HG03565 (cell line): ENCODE results near the gene GATA6.
"Not testable (repeated sequence)": the region's sequence is repeated elsewhere in the genome, so short reads cannot be mapped to it uniquely, and the experiment has no call there.

Source experiments
- ATAC-seq: cut with Tn5 transposase; IDR thresholded peaks from one replicate; pipeline ENCODE4 v1.9.1; 2021; ENCODE audit warnings: mild to moderate bottlenecking, moderate library complexity; ENCODE audit not compliant: unreplicated experiment

Gene GATA6

DNA sequence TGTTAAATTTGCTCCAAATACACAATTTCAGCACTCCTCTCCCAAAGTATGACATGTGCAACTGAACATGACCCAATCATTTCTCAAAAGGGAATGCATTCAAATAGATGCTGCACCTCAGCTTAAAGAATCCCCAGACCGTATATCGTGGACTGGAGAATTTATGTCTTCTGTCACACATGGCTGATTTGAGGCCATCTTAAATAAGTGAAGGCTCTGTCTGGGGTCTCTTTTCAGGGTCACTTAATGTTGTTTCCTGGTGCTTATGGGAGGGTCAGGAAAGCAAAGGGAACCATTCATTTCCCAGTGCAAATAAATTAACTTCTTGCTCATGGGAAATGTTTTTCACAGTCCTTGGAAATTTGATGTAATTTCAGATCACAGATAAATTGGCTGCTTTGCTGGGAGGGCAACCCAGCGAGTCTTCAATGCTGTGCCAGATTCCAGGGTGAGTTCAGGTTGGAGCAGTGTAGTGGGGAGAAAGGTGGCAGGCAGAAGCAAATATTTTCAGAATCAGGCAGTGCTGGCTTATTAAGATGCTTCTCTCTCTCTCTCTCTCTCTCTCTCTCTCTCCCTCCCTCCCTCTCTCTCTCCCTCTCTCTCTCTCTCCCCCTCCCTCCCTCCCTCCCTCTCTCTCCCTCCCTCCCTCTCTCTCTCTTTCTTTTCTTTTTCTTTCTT, 34.3 kb downstream of the GATA6 start:
- no peak for ATAC-seq

- no peak for ATAC-seq
These were observed 34.8 kb downstream of the GATA6 start for GRCh38 chr18:22204214-22204536.

GRCh38 chr18:22204996-22205395, 35.6 kb downstream of the GATA6 start:
- no peak for ATAC-seq

DNA sequence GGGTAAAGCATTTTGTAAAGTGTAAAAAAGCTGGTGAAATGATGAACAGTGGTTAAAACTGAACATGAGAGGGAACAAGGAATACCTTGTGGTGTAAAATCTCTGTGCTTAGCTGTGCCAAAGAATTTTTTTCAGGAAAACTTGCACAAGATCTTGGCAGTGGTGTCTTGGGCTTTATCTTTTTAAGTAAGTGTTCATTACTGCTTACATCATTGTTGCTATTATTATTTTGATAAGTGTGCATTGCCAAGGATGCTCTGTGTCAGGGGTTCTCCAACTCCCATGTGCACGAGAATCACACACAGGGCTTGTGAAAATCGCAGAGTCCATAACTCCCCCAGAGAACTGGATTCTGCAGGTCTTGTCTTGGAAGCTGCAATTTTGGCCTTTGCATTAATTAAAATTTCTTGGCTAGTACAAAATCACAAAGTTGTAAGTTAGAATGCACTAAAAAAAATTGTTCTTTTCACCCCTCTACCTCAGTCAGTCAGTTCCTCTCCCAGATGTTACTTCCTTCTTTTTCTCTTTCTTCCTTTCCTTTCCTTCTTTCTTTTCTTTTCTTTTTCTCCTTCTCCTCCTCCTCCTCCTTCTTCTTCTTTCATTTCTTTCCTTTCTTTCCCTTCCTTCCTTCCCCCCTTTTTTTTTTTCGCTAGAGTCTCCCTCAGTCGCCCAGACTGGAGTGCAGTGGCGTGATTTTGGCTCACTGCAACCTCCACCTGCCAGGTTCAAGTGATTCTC, 37.8 kb downstream of the GATA6 start:
- no peak for ATAC-seq

DNA sequence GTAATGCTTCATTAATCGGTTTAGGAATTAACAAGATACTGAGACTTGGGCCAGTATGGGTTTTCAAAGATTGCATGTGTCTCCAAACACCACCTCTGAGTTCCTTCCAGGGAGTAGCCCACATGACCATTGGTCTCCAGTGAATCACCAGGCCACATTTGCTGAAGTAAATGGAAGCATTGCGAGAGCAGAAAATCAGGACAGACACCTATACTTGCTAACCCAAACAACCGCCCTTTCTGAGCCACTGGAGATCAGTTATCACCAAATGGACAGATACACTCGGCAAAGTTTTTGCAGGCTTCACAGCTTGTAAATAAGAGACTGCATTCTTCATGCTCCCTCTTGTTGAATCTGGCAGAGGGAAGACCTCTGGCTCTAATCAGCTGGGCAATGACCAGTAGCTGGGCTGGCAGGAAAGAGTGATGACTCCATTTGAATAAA, 40.9 kb downstream of the GATA6 start:
- ATAC-seq, result no peak

DNA sequence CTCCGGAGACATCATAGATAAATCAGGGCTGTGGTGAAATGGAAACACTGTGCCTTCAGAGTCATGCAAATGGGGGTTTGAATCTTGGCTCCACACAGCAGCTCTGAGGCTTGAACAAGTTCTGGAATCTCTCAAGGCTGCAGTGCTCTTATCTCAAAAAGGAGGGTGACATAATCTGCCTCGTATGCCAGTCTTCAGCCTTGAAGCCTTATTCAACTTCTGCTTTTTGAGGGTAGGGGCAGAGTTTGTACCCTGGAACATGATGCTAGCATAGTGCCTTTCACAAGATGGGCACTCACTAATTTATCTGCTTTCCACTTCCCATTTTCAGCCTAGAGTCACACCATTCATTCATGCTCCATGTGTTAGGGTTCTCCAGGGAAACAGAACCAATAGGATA, 42.3 kb downstream of the GATA6 start:
- no peak for ATAC-seq

GRCh38 chr18:22213333-22213973, 44.1 kb downstream of the GATA6 start:
- ATAC-seq, result no peak

DNA sequence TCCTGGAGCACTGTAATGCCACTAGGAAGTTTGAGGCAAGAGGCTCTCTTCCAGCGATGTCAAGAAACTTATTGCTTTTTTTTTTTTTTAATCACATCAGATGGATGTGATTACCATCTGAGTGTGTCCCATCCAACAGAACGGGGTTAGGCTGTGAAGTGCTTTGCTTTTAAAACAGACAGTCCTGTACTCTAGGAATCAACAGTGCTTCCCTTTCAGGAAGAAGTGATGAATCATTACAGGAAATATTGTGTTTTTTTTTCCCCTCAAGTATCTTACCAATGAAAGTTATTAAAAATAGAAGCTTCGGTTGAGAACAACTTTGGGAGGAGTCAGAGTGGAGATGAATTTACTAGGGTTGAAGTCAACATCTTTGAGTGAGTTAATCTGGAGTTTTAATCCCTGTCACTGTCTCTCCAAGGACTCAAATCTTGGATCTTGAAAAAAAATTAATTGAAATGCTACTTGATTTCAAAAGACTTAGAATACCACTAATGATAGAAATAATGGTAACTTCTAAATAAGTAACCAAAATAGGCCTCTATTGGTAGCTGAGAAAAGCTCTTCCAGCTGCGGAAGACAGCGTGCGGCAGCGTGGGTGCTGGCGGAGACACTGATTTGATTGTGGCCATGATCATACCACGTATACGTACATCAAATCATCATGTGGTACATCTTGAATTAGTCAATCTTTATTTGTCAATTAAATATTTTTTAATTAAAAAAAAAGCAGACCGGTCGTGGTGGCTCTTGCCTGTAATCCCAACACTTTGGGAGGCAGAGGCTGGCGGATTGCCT, 45.5 kb downstream of the GATA6 start:
- no peak for ATAC-seq

GRCh38 chr18:22218835-22219234, 49.4 kb downstream of the GATA6 start:
- no peak for ATAC-seq

- no peak for ATAC-seq
These were observed 50.4 kb downstream of the GATA6 start for GRCh38 chr18:22219568-22220355.

- not testable (repeated sequence) for ATAC-seq
These were observed 51.2 kb downstream of the GATA6 start for GRCh38 chr18:22220585-22220984.

- ATAC-seq, result no peak
These were observed 52.0 kb downstream of the GATA6 start for GRCh38 chr18:22221350-22221749.

DNA sequence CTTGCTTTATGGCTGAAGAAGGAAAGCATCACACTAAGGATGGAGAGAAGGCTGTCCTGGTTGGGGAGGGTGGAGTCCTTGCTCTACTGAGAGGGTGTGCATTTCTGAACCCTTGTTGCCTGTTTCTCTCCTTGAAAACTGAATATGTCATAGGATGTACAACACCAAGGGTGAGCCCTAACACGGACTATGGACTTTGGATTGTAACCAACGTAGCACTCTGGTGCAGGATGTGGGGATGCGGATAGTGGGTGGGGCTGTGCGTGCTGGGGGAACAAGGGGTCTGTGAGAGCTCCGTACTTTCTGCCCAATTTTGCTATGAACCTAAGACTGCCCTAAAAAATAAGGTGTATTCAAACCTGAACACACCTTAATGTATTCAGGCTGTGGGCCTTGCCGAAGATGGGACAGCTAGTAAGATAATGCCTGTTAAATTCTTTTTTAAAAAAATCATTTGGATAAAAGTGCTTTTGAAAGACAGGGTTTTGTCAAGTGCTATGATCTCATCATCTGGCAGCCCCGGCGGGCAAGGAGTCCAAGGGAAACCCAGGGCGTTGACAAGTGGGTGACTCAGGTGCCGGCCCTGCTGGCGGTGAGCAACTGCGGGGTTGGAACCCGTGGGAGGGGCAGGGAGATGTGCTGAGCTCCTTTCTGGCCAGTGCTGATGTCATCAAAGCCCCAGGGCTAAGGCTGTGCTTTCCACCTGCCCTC, 54.0 kb downstream of the GATA6 start:
- ATAC-seq, result no peak

DNA sequence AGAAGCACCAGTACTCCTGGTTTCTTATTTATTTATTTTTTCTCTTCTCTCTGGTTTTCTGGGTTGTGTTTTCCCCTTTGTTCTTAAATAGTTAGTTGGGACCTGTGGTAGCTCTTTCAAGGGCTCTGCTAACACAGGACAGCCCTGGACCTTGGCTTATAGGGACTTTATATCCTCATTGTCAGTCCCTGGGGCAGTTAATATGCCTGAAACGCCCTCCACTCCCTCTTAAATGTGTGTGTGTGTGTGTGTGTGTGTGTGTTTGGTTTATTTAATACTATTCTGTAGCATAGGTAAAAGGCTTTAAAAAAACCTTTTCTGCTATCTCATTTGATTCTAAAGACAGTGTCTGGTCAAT, 54.6 kb downstream of the GATA6 start:
- ATAC-seq, result no peak

DNA sequence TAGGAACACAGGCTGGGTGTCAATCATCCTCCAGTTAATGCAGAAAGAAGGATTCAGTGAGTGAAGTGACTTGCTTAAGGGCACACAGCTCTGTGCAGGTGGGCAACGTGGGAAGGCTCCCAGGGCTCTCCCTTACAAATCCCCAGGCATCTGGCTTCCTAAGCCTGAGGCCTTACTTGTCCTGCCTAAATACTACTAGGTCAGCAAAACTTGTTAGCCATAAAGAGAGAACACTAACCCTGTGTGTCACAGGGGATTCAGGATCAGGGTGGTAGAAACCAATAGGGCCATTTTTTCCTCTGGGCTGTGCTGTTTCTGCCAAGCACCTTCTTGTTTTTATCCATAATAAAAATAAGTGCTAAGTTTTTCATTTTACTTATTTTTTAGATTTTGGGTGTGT, 55.0 kb downstream of the GATA6 start:
- no peak for ATAC-seq

- ATAC-seq, result no peak
These were observed 57.4 kb downstream of the GATA6 start for GRCh38 chr18:22226801-22227200.

GRCh38 chr18:22228976-22229375, 59.6 kb downstream of the GATA6 start:
- no peak for ATAC-seq

GRCh38 chr18:22229456-22230124, 60.2 kb downstream of the GATA6 start:
- no peak for ATAC-seq

GRCh38 chr18:22230471-22230945, 61.1 kb downstream of the GATA6 start:
- ATAC-seq, result no peak
